GM19324 (cell line): ENCODE measurements around the gene RALGPS2.
"Not testable (repeated sequence)": the region's sequence is repeated elsewhere in the genome, so short reads cannot be mapped to it uniquely, and the experiment has no call there.

ENCODE experiments used
- ATAC-seq: cut with Tn5 transposase; IDR thresholded peaks from one replicate; pipeline ENCODE4 v1.9.1; 2021; ENCODE audit warnings: mild to moderate bottlenecking, moderate library complexity; ENCODE audit not compliant: unreplicated experiment, low FRiP score

RALGPS2 gene

GRCh38 chr1:178847919-178848318, 122.9 kb downstream of the RALGPS2 start:
- not testable (repeated sequence) for ATAC-seq

- ATAC-seq, result no peak
Measured at GRCh38 chr1:178849918-178850317, 124.9 kb downstream of the RALGPS2 start.

GRCh38 chr1:178857126-178857525, 132.1 kb downstream of the RALGPS2 start:
- ATAC-seq, result no peak

GRCh38 chr1:178862416-178862815, 137.4 kb downstream of the RALGPS2 start:
- no peak for ATAC-seq

- no peak for ATAC-seq
Measured at GRCh38 chr1:178862864-178863263, 137.8 kb downstream of the RALGPS2 start.

GRCh38 chr1:178864326-178864725, 139.3 kb downstream of the RALGPS2 start:
- ATAC-seq, result no peak

- no peak for ATAC-seq
Measured at GRCh38 chr1:178867670-178868069, 142.6 kb downstream of the RALGPS2 start.

GRCh38 chr1:178868706-178869105, 143.7 kb downstream of the RALGPS2 start:
- no peak for ATAC-seq

GRCh38 chr1:178869119-178869697, 144.2 kb downstream of the RALGPS2 start:
- ATAC-seq, result no peak

- ATAC-seq, result no peak
Measured at GRCh38 chr1:178870221-178870620, 145.2 kb downstream of the RALGPS2 start.

GRCh38 chr1:178870944-178871343, 145.9 kb downstream of the RALGPS2 start, which contains the start of gene ANGPTL1:
Gene ANGPTL1, minus strand, starts transcription at chr1:178871077. Its CDS starts 5,301 bp downstream, at chr1:178865776.
- ATAC-seq, result no peak

- no peak for ATAC-seq
Measured at GRCh38 chr1:178871551-178872320, 146.7 kb downstream of the RALGPS2 start.

- no peak for ATAC-seq
Measured at GRCh38 chr1:178874966-178875365, 149.9 kb downstream of the RALGPS2 start.

- no peak for ATAC-seq
Measured at GRCh38 chr1:178875936-178876335, 150.9 kb downstream of the RALGPS2 start.

GRCh38 chr1:178877896-178878295, 152.9 kb downstream of the RALGPS2 start:
- ATAC-seq, result no peak

GRCh38 chr1:178881950-178882349, 156.9 kb downstream of the RALGPS2 start:
- no peak for ATAC-seq

GRCh38 chr1:178885869-178886268, 160.8 kb downstream of the RALGPS2 start:
- no peak for ATAC-seq

- no peak for ATAC-seq
Measured at GRCh38 chr1:178886551-178886950, 161.5 kb downstream of the RALGPS2 start.

GRCh38 chr1:178895928-178896327, 170.9 kb downstream of the RALGPS2 start:
- ATAC-seq, result no peak

- ATAC-seq, result no peak
Measured at GRCh38 chr1:178898401-178898800, 173.4 kb downstream of the RALGPS2 start.

- no peak for ATAC-seq
Measured at GRCh38 chr1:178899402-178899801, 174.4 kb downstream of the RALGPS2 start.
